T47D (cell line): Measurements from ENCODE around the gene KISS1R.
"Not testable (repeated sequence)": the region's sequence is repeated elsewhere in the genome, so short reads cannot be mapped to it uniquely, and the experiment has no call there.

Source experiments
- DNase-seq, 2 experiments: peaks; one replicate each; pipeline versions ENCODE4 v3.0.0 to v3.0.0-alpha.2; 2011 to 2012; ENCODE audit warnings: low read depth in 1 of 2, low spot score in 1 of 2
- JUND ChIP-seq: IDR thresholded peaks from 2 replicates; pipeline ENCODE4 v1.6.1; 2012; ENCODE audit warnings: low read depth
- in situ Hi-C: cut with HindIII; loops from 2 replicates; pipeline ENCODE4 v1.10.0; 2016; ENCODE audit warnings: low sequenced_read_pairs, low pct_unique_long_range_greater_than_20kb

Gene KISS1R

DNA sequence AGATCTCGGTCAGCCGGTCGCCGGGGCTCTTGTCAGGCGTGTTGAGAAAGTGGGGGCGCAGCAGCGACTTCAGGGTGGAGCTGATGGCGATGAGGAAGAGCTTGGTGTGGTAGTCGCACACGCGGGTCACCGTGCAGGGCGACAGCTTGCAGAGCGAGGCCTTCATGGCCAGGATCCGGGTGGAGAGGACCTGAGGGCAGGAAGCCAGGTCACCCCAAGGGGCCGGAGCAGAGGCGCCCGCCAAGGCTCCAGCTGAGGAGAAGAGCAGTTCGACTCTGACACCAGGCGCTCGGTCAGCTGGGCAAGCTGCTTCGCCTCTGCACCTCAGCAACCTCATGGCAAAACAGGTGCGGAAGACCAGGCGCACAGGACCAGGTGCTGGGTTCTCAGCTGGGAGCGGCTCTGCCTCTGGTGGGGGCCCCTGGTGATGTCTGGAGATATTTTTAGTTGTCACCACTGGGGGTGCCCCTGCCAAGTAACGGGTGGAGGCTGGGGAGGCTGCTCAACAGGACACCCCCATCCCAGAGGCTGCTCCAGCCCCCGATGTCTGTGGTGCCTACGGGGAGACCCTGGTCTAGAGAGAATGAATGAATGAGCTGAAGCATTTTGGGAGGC, 41.8 kb upstream of the KISS1R start:
- no peak for TF ChIP-seq JUND
- no peak for DNase-seq
- in situ Hi-C loops: no loop called here

DNA sequence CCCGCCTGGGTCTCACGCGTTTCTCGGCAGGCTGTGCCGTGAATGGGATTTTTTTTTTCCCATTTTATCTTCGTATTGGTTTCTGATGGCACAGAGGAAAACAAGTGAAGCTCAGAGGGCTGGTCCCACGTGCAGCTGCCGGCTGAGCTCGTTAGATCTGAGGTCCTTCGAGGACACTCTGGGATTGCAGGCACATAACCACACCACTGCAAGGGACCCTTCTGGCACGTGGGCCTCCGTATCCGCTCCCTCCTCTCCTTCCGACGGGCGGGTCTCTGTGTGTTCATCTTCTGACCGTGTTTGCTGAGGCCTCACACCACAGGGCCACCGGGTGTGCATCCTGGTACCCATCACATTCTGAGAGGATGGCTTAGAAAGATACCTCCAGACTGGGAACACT, 41.0 kb upstream of the KISS1R start:
- TF ChIP-seq JUND: no peak
- in situ Hi-C loops: no loop called here
- DNase-seq: no peak

DNA sequence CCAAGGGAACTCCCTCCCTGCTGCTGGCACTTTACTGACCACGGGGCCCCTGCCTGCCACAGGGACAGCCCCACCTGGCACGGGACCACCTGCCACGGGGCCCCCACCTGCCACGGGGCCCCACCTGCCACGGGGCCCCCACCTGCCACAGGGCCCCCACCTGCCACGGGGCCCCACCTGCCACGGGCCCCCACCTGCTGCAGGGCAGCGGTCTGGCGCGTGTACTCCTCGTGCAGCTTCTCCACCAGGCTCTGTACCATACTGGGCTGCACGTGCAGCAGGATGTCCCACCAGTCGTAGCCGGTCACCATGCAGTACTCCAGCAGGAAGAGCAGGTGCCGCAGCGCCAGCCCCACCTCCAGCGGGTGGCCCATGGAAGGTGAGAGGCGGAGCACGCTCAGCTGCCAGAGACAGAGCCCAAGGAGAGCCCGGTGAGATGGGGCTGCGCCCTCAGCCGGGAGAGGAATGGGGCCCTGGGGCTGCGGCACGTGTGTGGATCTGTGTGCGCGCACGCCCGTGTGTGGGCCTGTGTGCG, 40.3 kb upstream of the KISS1R start:
- in situ Hi-C loops: no loop called here
- DNase-seq: no peak
- TF ChIP-seq JUND: no peak

GRCh38 chr19:877992-878660, 39.0 kb upstream of the KISS1R start:
- DNase-seq, in situ Hi-C loops: not testable (repeated sequence)

- in situ Hi-C loops: not testable (repeated sequence)
Observed at GRCh38 chr19:878751-879561, 38.2 kb upstream of the KISS1R start.

GRCh38 chr19:879711-880438, 37.3 kb upstream of the KISS1R start:
- TF ChIP-seq JUND: no peak
- no peak for DNase-seq
- in situ Hi-C loops: no loop called here

More at GRCh38 chr19:878751-879561, 38.2 kb upstream of the KISS1R start:
- DNase-seq: not testable (repeated sequence)

- no peak for DNase-seq
- in situ Hi-C loops: no loop called here
- TF ChIP-seq JUND: no peak
Observed at GRCh38 chr19:881385-882071, 35.6 kb upstream of the KISS1R start.

- no peak for DNase-seq
- no peak for TF ChIP-seq JUND
- in situ Hi-C loops: no loop called here
Observed at GRCh38 chr19:882871-883497, 34.1 kb upstream of the KISS1R start.

GRCh38 chr19:883661-884211, 33.4 kb upstream of the KISS1R start:
- TF ChIP-seq JUND: no peak
- in situ Hi-C loops: no loop called here
- peak; percentile 64 to 79 for DNase-seq

- DNase-seq: no peak
- in situ Hi-C loops: no loop called here
- no peak for TF ChIP-seq JUND
Observed at GRCh38 chr19:884420-885211, 32.5 kb upstream of the KISS1R start.
